GM23338 (cell line): Measurements from ENCODE around the gene IGF2. TPM values are rescaled to one million over a fixed set of nuclear protein-coding genes. Genes with fewer than 3 reads are reported as not detected.

ENCODE experiments used
- ATAC-seq: fragments of 200-7000 bp; cut with Tn5 transposase; 3 replicates; pipeline ENCODE4 v1.9.1; 2020
- DNase-seq: peaks from one replicate; pipeline ENCODE4 v3.0.0-alpha.2; 2015; ENCODE audit warnings: low spot score
- H2AFZ ChIP-seq: fragments of 200-600 bp; sonication (generic); 2 replicates; pipeline ENCODE4 v1.8.0; 2016; ENCODE audit warnings: antibody characterized with exemption, mild to moderate bottlenecking, moderate library complexity
- H3F3A ChIP-seq: fragments of 200-600 bp; sonication (generic); replicated peaks from 2 replicates; pipeline ENCODE4 v1.8.0; 2017; ENCODE audit warnings: antibody characterized with exemption, mixed run types, low read depth
- H3K27ac ChIP-seq: fragments of 200-600 bp; sonication (generic); 2 replicates; pipeline ENCODE4 v1.6.1; 2016; ENCODE audit warnings: low read depth
- H3K27me3 ChIP-seq: fragments of 200-600 bp; sonication (generic); 2 replicates; pipeline ENCODE4 v1.8.0; 2016; ENCODE audit warnings: mild to moderate bottlenecking, mixed run types, moderate library complexity; ENCODE audit not compliant: insufficient read depth
- H3K36me3 ChIP-seq: fragments of 200-600 bp; sonication (generic); 2 replicates; pipeline ENCODE4 v1.8.0; 2016; ENCODE audit warnings: mild to moderate bottlenecking; ENCODE audit not compliant: insufficient read depth
- H3K4me1 ChIP-seq: fragments of 200-600 bp; sonication (generic); 2 replicates; pipeline ENCODE4 v1.8.0; 2016; ENCODE audit warnings: mild to moderate bottlenecking, moderate library complexity; ENCODE audit not compliant: insufficient read depth
- H3K4me2 ChIP-seq: fragments of 200-600 bp; sonication (generic); 2 replicates; pipeline ENCODE4 v1.7.1; 2017; ENCODE audit warnings: mixed run types
- H3K4me3 ChIP-seq: fragments of 200-600 bp; sonication (generic); 2 replicates; pipeline ENCODE4 v1.6.1; 2016; ENCODE audit warnings: mixed run types
- H3K79me2 ChIP-seq: fragments of 200-600 bp; sonication (generic); replicated peaks from 2 replicates; pipeline ENCODE4 v1.8.0; 2017; ENCODE audit warnings: mild to moderate bottlenecking; ENCODE audit not compliant: insufficient read depth
- H3K9me2 ChIP-seq: fragments of 200-600 bp; sonication (generic); 2 replicates; pipeline ENCODE4 v1.8.0; 2017; ENCODE audit not compliant: insufficient read depth
- H4K20me1 ChIP-seq: fragments of 200-600 bp; sonication (generic); replicated peaks from 2 replicates; pipeline ENCODE4 v1.8.0; 2017; ENCODE audit warnings: mild to moderate bottlenecking; ENCODE audit not compliant: insufficient read depth
- H3K27ac Mint-ChIP-seq: 2 replicates; pipeline ENCODE4 v1.8.0; 2020; ENCODE audit warnings: inconsistent platforms, mild to moderate bottlenecking, moderate library complexity, mixed read lengths
- H3K27me3 Mint-ChIP-seq: 3 replicates; pipeline ENCODE4 v1.8.0; 2022; ENCODE audit warnings: low read depth, mild to moderate bottlenecking, moderate library complexity, mixed read lengths, inconsistent platforms; ENCODE audit not compliant: insufficient read depth, poor library complexity
- H3K36me3 Mint-ChIP-seq: 3 replicates; pipeline ENCODE4 v1.8.0; 2021; ENCODE audit warnings: low read depth, mild to moderate bottlenecking, inconsistent platforms, moderate library complexity, mixed read lengths
- H3K4me1 Mint-ChIP-seq: 3 replicates; pipeline ENCODE4 v1.8.0; 2020; ENCODE audit warnings: mild to moderate bottlenecking, inconsistent platforms, mixed read lengths
- H3K4me3 Mint-ChIP-seq: 3 replicates; pipeline ENCODE4 v1.8.0; 2021; ENCODE audit warnings: moderate library complexity, mild to moderate bottlenecking, inconsistent platforms, mixed read lengths
- H3K9me3 Mint-ChIP-seq: 3 replicates; pipeline ENCODE4 v1.8.0; 2020; ENCODE audit warnings: moderate library complexity, mild to moderate bottlenecking, inconsistent platforms, mixed read lengths
- CREB1 ChIP-seq: fragments of 250-450 bp; sonication (Bioruptor Pico); IDR thresholded peaks from 2 replicates; pipeline ENCODE4 v1.5.0; 2020; ENCODE audit warnings: low read depth, mild to moderate bottlenecking, moderate library complexity
- EZH2 ChIP-seq: fragments of 200-600 bp; sonication (generic); IDR thresholded peaks from one replicate; pipeline ENCODE4 v1.8.0; 2017; ENCODE audit warnings: antibody characterized with exemption, mild to moderate bottlenecking, low read depth; ENCODE audit not compliant: unreplicated experiment
- EZH2phosphoT487 ChIP-seq: fragments of 200-600 bp; sonication (generic); IDR thresholded peaks from one replicate; pipeline ENCODE4 v1.8.1; 2018; ENCODE audit warnings: antibody characterized with exemption; ENCODE audit not compliant: unreplicated experiment
- JUNB ChIP-seq: IDR thresholded peaks from one replicate; pipeline ENCODE4 v1.6.1; 2016; ENCODE audit warnings: antibody characterized with exemption; ENCODE audit not compliant: unreplicated experiment
- NANOG ChIP-seq: IDR thresholded peaks from 2 replicates; pipeline ENCODE4 v1.6.1; 2016; ENCODE audit warnings: antibody characterized with exemption, borderline replicate concordance
- POLR2AphosphoS5 ChIP-seq: IDR thresholded peaks from 2 replicates; pipeline ENCODE4 v1.6.1; 2016; ENCODE audit warnings: antibody characterized with exemption, low read depth
- REST ChIP-seq: IDR thresholded peaks from one replicate; pipeline ENCODE4 v1.6.1; 2018; ENCODE audit warnings: antibody characterized with exemption; ENCODE audit not compliant: unreplicated experiment
- ZNF114 ChIP-seq: fragments of 250-450 bp; sonication (Bioruptor Pico); IDR thresholded peaks from 2 replicates; pipeline ENCODE4 v1.5.0; 2020; ENCODE audit warnings: mild to moderate bottlenecking, moderate library complexity
- ZNF331 ChIP-seq: fragments of 250-450 bp; sonication (Bioruptor Pico); IDR thresholded peaks from 2 replicates; pipeline ENCODE4 v1.5.0; 2020; ENCODE audit warnings: low read depth, mild to moderate bottlenecking, moderate library complexity
- polyA plus RNA-seq: library from polyadenylated mRNA; unstranded; fragments of >200 nt; fragmentation: Nextera tagmentation; extraction: Ambion mirVana; gene quantifications from 2 replicates; pipeline ENCODE4 v1.2.1, GENCODE V29; 2016
- total RNA-seq: library from RNA; depleted of rRNA; stranded (reverse); fragments of >200 nt; shearing (Covaris generic); gene quantifications from 2 replicates; pipeline ENCODE4 v1.2.3, GENCODE V29; 2014
- TF ChIP-seq, protein P1 (sequence below): fragments of 250-450 bp; sonication (Bioruptor Pico); IDR thresholded peaks from 2 replicates; pipeline ENCODE4 v1.5.0; 2020; ENCODE audit warnings: mild to moderate bottlenecking, moderate library complexity

Gene IGF2
- total and polyA plus RNA-seq, 2 experiments from 2014 or later: 1.4 to 4.0 TPM

DNA sequence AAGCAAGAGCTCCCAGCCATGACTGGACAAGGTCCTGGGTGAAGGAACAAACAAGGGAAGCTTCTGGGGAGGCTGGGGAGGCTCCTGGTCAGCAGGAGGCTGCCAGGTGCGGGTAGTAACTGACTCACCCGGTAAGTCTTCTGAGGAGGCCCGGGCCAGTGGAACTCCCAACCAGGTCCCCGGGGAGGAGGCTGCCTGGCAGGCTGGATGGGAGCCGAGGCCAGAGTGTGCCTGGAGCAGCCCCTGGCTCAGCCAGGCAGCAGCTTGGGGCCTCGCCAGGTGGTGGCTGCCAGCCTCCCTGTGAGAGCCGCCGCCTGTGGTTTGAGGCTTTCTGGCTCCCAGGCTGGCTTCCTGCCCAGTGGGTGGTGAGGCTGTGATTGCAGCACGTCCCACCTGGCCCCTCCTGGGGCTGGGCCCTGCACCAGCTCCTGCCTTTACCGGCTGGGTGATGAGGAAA lies 46.2 kb downstream of the IGF2 start (continued):
- no peak for TF ChIP-seq NANOG
- TF ChIP-seq JUNB: no peak
- TF ChIP-seq EZH2phosphoT487: no peak
- no peak for TF ChIP-seq REST
- TF ChIP-seq EZH2: no peak
- TF ChIP-seq ZNF331 (CRISPR knock-in tag): no peak

- Histone ChIP-seq H2AFZ (no peak overlapping the region), H3K9me2 (no peaks in the 10 kb centered on the region), H3K79me2 (no peaks in the 10 kb centered on the region), H4K20me1 (no peaks in the 10 kb centered on the region), H3K4me1 (0 out of 2 replicates have a peak, but pooled peaks cover 8% of the 10 kb centered on the region), H3K4me2 (no peak overlapping the region), H3K4me3 (no peak overlapping the region), H3K36me3 (no peaks in the 10 kb centered on the region), H3K27me3 (no peaks in the 10 kb centered on the region), H3F3A (no peaks in the 10 kb centered on the region), H3K27ac (no peak overlapping the region)
- H3K4me1 Mint-ChIP-seq: peaks cover 10% of the 10 kb centered on the region
- no peaks in the 10 kb centered on the region; the same call in 1 of the 3 replicates for H3K9me3 Mint-ChIP-seq
- H3K36me3 Mint-ChIP-seq: no peaks in the 10 kb centered on the region
- no peak overlapping the region for H3K4me3 Mint-ChIP-seq
- DNase-seq: no peak
- ATAC-seq: no peak
- no peak overlapping the region for H3K27ac Mint-ChIP-seq
- H3K27me3 Mint-ChIP-seq: peaks cover 14% of the 10 kb centered on the region
- TF ChIP-seq POLR2AphosphoS5: no peak
- TF ChIP-seq EZH2phosphoT487: no peak
- no peak for TF ChIP-seq REST
- TF ChIP-seq ZNF114 (CRISPR knock-in tag): no peak
- no peak for TF ChIP-seq CREB1 (CRISPR knock-in tag)
- no peak for TF ChIP-seq NANOG
- TF ChIP-seq, protein P1, sequence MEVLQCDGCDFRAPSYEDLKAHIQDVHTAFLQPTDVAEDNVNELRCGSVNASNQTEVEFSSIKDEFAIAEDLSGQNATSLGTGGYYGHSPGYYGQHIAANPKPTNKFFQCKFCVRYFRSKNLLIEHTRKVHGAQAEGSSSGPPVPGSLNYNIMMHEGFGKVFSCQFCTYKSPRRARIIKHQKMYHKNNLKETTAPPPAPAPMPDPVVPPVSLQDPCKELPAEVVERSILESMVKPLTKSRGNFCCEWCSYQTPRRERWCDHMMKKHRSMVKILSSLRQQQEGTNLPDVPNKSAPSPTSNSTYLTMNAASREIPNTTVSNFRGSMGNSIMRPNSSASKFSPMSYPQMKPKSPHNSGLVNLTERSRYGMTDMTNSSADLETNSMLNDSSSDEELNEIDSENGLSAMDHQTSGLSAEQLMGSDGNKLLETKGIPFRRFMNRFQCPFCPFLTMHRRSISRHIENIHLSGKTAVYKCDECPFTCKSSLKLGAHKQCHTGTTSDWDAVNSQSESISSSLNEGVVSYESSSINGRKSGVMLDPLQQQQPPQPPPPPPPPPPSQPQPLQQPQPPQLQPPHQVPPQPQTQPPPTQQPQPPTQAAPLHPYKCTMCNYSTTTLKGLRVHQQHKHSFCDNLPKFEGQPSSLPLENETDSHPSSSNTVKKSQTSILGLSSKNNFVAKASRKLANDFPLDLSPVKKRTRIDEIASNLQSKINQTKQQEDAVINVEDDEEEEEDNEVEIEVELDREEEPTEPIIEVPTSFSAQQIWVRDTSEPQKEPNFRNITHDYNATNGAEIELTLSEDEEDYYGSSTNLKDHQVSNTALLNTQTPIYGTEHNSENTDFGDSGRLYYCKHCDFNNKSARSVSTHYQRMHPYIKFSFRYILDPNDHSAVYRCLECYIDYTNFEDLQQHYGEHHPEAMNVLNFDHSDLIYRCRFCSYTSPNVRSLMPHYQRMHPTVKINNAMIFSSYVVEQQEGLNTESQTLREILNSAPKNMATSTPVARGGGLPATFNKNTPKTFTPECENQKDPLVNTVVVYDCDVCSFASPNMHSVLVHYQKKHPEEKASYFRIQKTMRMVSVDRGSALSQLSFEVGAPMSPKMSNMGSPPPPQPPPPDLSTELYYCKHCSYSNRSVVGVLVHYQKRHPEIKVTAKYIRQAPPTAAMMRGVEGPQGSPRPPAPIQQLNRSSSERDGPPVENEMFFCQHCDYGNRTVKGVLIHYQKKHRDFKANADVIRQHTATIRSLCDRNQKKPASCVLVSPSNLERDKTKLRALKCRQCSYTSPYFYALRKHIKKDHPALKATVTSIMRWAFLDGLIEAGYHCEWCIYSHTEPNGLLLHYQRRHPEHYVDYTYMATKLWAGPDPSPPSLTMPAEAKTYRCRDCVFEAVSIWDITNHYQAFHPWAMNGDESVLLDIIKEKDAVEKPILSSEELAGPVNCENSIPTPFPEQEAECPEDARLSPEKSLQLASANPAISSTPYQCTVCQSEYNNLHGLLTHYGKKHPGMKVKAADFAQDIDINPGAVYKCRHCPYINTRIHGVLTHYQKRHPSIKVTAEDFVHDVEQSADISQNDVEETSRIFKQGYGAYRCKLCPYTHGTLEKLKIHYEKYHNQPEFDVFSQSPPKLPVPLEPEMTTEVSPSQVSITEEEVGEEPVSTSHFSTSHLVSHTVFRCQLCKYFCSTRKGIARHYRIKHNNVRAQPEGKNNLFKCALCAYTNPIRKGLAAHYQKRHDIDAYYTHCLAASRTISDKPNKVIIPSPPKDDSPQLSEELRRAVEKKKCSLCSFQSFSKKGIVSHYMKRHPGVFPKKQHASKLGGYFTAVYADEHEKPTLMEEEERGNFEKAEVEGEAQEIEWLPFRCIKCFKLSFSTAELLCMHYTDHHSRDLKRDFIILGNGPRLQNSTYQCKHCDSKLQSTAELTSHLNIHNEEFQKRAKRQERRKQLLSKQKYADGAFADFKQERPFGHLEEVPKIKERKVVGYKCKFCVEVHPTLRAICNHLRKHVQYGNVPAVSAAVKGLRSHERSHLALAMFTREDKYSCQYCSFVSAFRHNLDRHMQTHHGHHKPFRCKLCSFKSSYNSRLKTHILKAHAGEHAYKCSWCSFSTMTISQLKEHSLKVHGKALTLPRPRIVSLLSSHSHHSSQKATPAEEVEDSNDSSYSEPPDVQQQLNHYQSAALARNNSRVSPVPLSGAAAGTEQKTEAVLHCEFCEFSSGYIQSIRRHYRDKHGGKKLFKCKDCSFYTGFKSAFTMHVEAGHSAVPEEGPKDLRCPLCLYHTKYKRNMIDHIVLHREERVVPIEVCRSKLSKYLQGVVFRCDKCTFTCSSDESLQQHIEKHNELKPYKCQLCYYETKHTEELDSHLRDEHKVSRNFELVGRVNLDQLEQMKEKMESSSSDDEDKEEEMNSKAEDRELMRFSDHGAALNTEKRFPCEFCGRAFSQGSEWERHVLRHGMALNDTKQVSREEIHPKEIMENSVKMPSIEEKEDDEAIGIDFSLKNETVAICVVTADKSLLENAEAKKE (CRISPR knock-in tag): no peak
These were observed 46.7 kb downstream of the IGF2 start for GRCh38 chr11:2092464-2092910.
